MCF 10A (cell line): Measurements from ENCODE around the gene UNC93A. TPM values are rescaled to one million over a fixed set of nuclear protein-coding genes. Genes with fewer than 3 reads are reported as not detected.

Source experiments
- BruUV-seq: library from RNA; stranded (reverse); fragments of 400-500 nt; replicated peaks from 2 replicates; lab custom pipeline; 2021; lab: Mats Ljungman, UMichigan
- CTCF ChIA-PET: fragments of 300-600 bp; sonication (Branson Sonifier 250); formaldehyde crosslinking; extraction: SDS; loops from one replicate; lab custom pipeline; 2021; ENCODE audit warnings: antibody characterized with exemption, inconsistent platforms; lab: Yijun Ruan, JAX
- POLR2A ChIA-PET: fragments of 300-600, 350-650 bp; sonication (Branson Sonifier 250); formaldehyde crosslinking; extraction: SDS; loops from one replicate; lab custom pipeline; 2020; ENCODE audit warnings: antibody characterized with exemption, inconsistent platforms; lab: Yijun Ruan, JAX
- DNase-seq: peaks from one replicate; pipeline ENCODE4 v3.0.0-alpha.2; 2018; ENCODE audit not compliant: unreplicated experiment
- H3K27ac Mint-ChIP-seq: one replicate; pipeline ENCODE4 v1.8.0; 2022; ENCODE audit warnings: mild to moderate bottlenecking, low read depth, mixed read lengths; ENCODE audit not compliant: unreplicated experiment
- H3K27me3 Mint-ChIP-seq: one replicate; pipeline ENCODE4 v1.8.0; 2022; ENCODE audit warnings: mixed read lengths; ENCODE audit not compliant: insufficient read depth, unreplicated experiment
- H3K36me3 Mint-ChIP-seq: one replicate; pipeline ENCODE4 v1.8.0; 2022; ENCODE audit warnings: mild to moderate bottlenecking, moderate library complexity, mixed read lengths; ENCODE audit not compliant: insufficient read depth, unreplicated experiment
- H3K4me1 Mint-ChIP-seq: one replicate; pipeline ENCODE4 v1.8.0; 2022; ENCODE audit warnings: mixed read lengths; ENCODE audit not compliant: insufficient read depth, unreplicated experiment
- H3K4me3 Mint-ChIP-seq: one replicate; pipeline ENCODE4 v1.8.0; 2022; ENCODE audit warnings: mild to moderate bottlenecking, moderate library complexity, mixed read lengths; ENCODE audit not compliant: unreplicated experiment
- H3K9me3 Mint-ChIP-seq: one replicate; pipeline ENCODE4 v1.8.0; 2022; ENCODE audit warnings: mixed read lengths; ENCODE audit not compliant: unreplicated experiment
- intact Hi-C: fragments of 100-400 bp; cut with micrococcal nuclease; formaldehyde crosslinking; loops from 2 replicates; pipeline ENCODE4 v1.14.1; 2022
- total RNA-seq: library from RNA; stranded (reverse); gene quantifications from 2 replicates; pipeline ENCODE4 v1.2.3, GENCODE V29; 2022
- TF ChIP-seq, protein P1 (sequence below): fragments of 200-600 bp; IDR thresholded peaks from one replicate; pipeline ENCODE4 v1.8.0; 2022; ENCODE audit warnings: antibody characterized with exemption, mild to moderate bottlenecking; ENCODE audit not compliant: unreplicated experiment

The UNC93A gene
- total RNA-seq, 1 experiment from 2014 or later = not detected

DNA sequence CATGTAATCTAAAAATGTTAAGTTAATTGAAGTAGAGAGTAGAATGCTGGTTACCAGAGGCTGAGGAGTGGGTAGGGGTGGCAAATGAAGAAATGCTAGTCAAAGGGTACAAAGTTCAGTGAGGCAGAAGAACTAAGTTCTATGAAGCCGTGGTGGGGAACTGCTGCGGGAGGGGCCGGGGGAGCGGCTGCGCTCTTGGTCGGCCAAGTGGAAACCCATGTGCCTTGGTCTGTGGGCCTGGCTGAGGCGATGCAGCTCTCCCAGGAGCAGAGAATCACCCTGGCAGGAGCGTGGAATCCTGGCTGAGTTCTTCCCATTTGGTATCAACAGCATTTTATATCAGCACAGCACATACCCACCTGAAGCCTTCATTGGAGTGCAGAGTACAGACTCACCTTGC, 56.1 kb downstream of the UNC93A start:
- Mint-ChIP-seq H3K27me3 (peaks cover 72% of the 10 kb centered on the region), H3K36me3 (no peaks in the 10 kb centered on the region), H3K4me1 (no peaks in the 10 kb centered on the region), H3K4me3 (no peak overlapping the region), H3K27ac (no peak overlapping the region), H3K9me3 (no peaks in the 10 kb centered on the region)
- TF ChIP-seq, protein P1, sequence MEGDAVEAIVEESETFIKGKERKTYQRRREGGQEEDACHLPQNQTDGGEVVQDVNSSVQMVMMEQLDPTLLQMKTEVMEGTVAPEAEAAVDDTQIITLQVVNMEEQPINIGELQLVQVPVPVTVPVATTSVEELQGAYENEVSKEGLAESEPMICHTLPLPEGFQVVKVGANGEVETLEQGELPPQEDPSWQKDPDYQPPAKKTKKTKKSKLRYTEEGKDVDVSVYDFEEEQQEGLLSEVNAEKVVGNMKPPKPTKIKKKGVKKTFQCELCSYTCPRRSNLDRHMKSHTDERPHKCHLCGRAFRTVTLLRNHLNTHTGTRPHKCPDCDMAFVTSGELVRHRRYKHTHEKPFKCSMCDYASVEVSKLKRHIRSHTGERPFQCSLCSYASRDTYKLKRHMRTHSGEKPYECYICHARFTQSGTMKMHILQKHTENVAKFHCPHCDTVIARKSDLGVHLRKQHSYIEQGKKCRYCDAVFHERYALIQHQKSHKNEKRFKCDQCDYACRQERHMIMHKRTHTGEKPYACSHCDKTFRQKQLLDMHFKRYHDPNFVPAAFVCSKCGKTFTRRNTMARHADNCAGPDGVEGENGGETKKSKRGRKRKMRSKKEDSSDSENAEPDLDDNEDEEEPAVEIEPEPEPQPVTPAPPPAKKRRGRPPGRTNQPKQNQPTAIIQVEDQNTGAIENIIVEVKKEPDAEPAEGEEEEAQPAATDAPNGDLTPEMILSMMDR = no peak
- BruUV-seq = no TSS peak
- intact Hi-C loops = no loop called here
- DNase-seq = no peak
- ChIA-PET POLR2A (no interaction called here), CTCF (no interaction called here)

DNA sequence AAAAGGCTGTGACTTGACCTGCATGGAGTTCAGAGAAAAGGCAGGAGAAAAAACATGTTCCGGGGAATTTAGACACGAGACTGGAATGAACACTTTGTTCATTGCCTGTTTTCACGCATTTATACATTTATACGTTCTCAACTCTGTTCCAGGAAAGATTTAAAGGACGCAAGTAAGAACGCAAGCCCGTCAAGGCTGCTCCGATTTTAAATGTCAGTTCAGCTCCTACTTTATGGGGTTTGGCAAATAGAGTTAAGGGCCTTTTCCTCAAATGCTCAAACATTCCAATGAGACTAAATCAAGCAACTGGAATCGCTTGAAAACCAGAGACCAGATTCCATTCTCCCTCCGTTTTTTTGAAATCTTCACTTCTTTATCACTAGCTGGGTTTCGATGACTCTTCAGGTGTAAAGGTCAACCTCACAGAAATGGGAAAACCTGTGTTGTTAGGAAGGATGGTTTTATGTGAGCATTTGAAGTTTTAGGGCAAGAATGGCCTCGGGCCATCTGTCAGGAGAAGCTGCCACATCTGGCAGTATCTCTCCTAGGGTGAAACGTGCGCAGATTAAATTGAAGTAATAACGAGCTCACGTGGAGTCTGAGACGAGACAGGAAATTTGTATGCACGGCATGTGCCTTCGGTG, 58.6 kb downstream of the UNC93A start:
- Mint-ChIP-seq H3K4me3 (no peak overlapping the region), H3K27ac (no peak overlapping the region), H3K4me1 (no peaks in the 10 kb centered on the region), H3K36me3 (no peaks in the 10 kb centered on the region), H3K27me3 (peaks cover 60% of the 10 kb centered on the region), H3K9me3 (no peaks in the 10 kb centered on the region)
- ChIA-PET CTCF (no interaction called here), POLR2A (no interaction called here)
- intact Hi-C loops = loop anchor here (10.0 kb wide), 1 partner anchor 135 kb away; no protein-coding TSS in a partner anchor
- TF ChIP-seq, protein P1 = no peak
- DNase-seq = no peak
- no TSS peak for BruUV-seq

DNA sequence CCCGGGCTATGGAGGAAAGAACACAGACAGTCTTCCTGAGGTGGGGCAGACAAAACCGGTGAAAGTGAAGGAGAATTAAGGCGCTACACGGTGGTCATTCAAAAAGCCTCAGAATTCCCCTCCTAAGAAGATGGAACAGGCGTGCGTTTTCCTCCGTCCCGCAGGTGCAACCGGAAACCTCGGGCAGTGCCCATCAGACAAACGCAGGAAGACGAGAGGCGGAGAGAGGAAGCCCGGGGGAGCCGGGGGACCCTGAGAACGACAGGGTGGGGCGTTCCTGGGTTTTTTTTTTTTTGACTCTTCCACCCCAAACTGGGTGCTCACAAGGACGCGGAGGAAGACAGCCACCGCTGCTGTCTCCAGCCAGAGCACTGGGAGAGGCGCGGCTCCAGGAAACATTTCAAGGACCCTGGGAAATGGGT, 59.2 kb downstream of the UNC93A start:
- BruUV-seq = no TSS peak
- H3K36me3 Mint-ChIP-seq = no peaks in the 10 kb centered on the region
- intact Hi-C loops = loop anchor here (10.0 kb wide), 1 partner anchor 135 kb away; no protein-coding TSS in a partner anchor
- H3K27ac Mint-ChIP-seq = no peak overlapping the region
- ChIA-PET CTCF (interaction anchor here (2.3 kb wide), 1 partner anchor 9 kb away, joined by 11 read pairs; no protein-coding TSS in a partner anchor), POLR2A (no interaction called here)
- no peak for DNase-seq
- H3K4me1 Mint-ChIP-seq = no peaks in the 10 kb centered on the region
- no peaks in the 10 kb centered on the region for H3K9me3 Mint-ChIP-seq
- TF ChIP-seq, protein P1 = no peak
- H3K4me3 Mint-ChIP-seq = no peak overlapping the region
- peaks cover 60% of the 10 kb centered on the region for H3K27me3 Mint-ChIP-seq

DNA sequence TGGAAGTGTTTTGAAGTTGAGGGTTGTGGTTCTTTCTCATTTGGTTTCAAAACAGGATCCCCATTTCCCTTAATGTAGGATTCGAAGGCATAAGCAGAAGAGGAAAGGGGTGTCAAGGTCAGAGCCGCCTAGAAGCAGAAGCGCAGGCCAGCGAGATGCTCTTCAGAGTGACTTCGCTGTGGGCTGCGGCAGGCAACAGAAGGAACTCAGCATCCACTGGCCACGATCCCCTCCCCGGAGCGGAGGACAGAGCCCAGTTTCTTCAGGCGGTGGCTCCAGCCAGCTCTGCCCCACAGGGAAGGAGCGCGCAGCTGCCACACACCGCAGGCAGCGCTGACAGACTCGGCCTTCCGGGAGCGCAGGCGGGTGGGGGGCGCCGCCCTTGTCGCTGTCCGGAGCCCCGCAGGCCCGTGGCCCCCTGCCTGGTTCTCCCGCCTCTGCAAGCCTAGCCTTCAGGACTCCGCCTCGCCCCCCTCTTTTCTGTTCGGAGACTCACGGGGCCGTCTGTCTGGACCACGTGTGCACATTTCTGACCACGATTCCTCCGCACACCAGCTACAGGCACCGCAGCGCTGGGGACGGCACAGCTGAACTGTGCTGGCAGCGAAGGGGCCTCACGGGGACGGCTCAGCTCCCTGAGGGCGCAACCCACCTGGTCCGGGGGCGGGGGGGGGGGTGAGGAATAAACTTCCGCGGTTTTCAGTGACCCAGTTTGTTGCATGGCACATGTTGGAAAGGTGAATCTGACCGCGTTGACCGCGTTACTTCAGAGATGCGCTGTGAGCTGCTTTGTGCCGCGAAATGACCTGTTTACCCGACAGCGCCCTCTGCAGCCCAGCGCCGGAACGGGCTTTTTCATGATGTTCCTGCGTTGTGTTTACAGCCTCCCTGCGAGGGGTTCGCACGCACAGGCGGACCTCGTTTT, 59.9 kb downstream of the UNC93A start:
- H3K27ac Mint-ChIP-seq = no peak overlapping the region
- H3K36me3 Mint-ChIP-seq = no peaks in the 10 kb centered on the region
- peaks cover 60% of the 10 kb centered on the region for H3K27me3 Mint-ChIP-seq
- POLR2A ChIA-PET = interaction anchor here (0.6 kb wide), 1 partner anchor 118 kb away, joined by 3 read pairs; no protein-coding TSS in a partner anchor
- TF ChIP-seq, protein P1 = peak; percentile 58
- no TSS peak for BruUV-seq
- CTCF ChIA-PET = interaction anchor here (0.6 to 2.3 kb wide), 7 partner anchors 10 to 1378 kb away, joined by 3 to 11 read pairs (median 3); no protein-coding TSS in a partner anchor
- H3K4me3 Mint-ChIP-seq = peak overlapping the region; percentile 14
- peak; percentile 36 for DNase-seq
- no peaks in the 10 kb centered on the region for H3K4me1 Mint-ChIP-seq
- H3K9me3 Mint-ChIP-seq = no peaks in the 10 kb centered on the region
- intact Hi-C loops = loop anchor here (10.0 kb wide), 1 partner anchor 136 kb away; no protein-coding TSS in a partner anchor
